Measurements from ENCODE around the gene TBX15.

DNA sequence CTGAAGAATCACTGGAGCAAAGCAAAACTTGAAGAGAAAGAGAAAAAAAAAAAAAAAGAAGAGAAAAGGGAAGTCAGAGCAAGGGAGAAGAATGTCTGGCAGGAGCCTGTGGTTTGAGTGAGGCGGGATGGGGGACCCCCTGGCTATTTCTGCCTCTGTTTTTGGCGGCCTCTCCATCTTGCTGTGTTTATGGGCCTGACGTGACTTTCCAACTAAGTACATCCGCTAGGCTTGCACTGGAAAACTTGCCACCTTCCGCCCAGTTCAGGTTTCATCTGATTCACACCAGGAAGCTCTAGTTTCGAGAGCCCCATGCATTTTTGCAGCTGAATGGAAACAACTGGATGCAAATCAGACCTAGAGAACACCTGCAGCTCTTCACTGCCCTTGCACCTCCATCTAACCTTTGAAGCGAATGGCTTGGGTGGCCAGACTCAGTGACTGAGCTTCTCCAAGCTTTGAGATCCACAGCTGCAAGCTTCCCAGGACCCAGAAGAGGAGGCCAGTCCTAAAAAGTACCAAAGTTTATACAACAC, 28.0 kb downstream of the TBX15 start:
- TF ChIP-seq, protein P1, sequence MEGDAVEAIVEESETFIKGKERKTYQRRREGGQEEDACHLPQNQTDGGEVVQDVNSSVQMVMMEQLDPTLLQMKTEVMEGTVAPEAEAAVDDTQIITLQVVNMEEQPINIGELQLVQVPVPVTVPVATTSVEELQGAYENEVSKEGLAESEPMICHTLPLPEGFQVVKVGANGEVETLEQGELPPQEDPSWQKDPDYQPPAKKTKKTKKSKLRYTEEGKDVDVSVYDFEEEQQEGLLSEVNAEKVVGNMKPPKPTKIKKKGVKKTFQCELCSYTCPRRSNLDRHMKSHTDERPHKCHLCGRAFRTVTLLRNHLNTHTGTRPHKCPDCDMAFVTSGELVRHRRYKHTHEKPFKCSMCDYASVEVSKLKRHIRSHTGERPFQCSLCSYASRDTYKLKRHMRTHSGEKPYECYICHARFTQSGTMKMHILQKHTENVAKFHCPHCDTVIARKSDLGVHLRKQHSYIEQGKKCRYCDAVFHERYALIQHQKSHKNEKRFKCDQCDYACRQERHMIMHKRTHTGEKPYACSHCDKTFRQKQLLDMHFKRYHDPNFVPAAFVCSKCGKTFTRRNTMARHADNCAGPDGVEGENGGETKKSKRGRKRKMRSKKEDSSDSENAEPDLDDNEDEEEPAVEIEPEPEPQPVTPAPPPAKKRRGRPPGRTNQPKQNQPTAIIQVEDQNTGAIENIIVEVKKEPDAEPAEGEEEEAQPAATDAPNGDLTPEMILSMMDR (IDR thresholded peaks at IDR 0.05) = no peak
- no peak for TF ChIP-seq POLR2AphosphoS5 (IDR thresholded peaks at IDR 0.05)
- TF ChIP-seq POLR2A (IDR thresholded peaks at IDR 0.05) = no peak
